ENCODE results near the gene SMG6.

GRCh38 chr17:2344528-2344927 lies 40.9 kb upstream of the SMG6 start:
- TF ChIP-seq CTCF (IDR thresholded peaks at IDR 0.05; ENCODE audit: low read depth, low read length): no peak
- TF ChIP-seq MAX (IDR thresholded peaks at IDR 0.05; ENCODE audit: low read depth, low read length): no peak
- TF ChIP-seq MYC (IDR thresholded peaks at IDR 0.05; ENCODE audit: low read depth, low read length): no peak
